Fibroblast of villous mesenchyme (primary cell): ENCODE results near the gene TMEM63A. TPM values are rescaled to one million over a fixed set of nuclear protein-coding genes. Genes with fewer than 3 reads are reported as not detected.
"Not testable (repeated sequence)": the region's sequence is repeated elsewhere in the genome, so short reads cannot be mapped to it uniquely, and the experiment has no call there.

Experiments used
- DNase-seq: peaks from one replicate; pipeline ENCODE4 v3.0.0-alpha.2; 2010; ENCODE audit warnings: low read depth
- H3K4me3 ChIP-seq: 2 replicates; pipeline ENCODE4 v1.5.1; 2011; ENCODE audit warnings: low read depth, mild to moderate bottlenecking, low read length
- total RNA-seq: library from RNA; depleted of rRNA; stranded (reverse); fragments of >200 nt; gene quantifications from 2 replicates; pipeline ENCODE4 v1.2.3, GENCODE V29; 2012
- TF ChIP-seq, protein P1 (sequence below): IDR thresholded peaks from 2 replicates; pipeline ENCODE4 v1.5.1; 2012; ENCODE audit warnings: low read depth, mild to moderate bottlenecking, low read length; ENCODE audit not compliant: insufficient read depth

The TMEM63A gene
- total RNA-seq, 1 donor: 26.3 TPM

DNA sequence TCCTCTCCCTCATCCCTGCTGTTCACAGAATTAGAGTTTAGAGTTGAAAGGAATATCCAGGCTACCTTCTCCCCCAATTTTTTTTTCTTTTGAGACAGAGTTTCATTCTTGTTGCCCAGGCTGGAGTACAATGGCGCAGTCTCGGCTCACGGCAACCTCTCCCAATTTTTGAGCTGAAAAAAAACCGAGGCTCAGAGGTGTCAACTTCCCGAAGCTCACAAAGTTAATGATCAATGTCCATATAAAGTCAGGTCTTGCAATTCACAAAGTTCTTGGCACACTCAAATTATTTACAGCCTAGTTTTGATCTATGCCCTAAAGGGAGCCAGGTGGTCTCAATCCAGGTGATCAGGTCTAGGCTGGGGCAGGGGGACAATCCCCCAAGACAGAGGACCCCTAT, 7.6 kb upstream of the TMEM63A start:
- DNase-seq: no peak
- TF ChIP-seq, protein P1, sequence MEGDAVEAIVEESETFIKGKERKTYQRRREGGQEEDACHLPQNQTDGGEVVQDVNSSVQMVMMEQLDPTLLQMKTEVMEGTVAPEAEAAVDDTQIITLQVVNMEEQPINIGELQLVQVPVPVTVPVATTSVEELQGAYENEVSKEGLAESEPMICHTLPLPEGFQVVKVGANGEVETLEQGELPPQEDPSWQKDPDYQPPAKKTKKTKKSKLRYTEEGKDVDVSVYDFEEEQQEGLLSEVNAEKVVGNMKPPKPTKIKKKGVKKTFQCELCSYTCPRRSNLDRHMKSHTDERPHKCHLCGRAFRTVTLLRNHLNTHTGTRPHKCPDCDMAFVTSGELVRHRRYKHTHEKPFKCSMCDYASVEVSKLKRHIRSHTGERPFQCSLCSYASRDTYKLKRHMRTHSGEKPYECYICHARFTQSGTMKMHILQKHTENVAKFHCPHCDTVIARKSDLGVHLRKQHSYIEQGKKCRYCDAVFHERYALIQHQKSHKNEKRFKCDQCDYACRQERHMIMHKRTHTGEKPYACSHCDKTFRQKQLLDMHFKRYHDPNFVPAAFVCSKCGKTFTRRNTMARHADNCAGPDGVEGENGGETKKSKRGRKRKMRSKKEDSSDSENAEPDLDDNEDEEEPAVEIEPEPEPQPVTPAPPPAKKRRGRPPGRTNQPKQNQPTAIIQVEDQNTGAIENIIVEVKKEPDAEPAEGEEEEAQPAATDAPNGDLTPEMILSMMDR: no peak
- no peak overlapping the region for H3K4me3 ChIP-seq

DNA sequence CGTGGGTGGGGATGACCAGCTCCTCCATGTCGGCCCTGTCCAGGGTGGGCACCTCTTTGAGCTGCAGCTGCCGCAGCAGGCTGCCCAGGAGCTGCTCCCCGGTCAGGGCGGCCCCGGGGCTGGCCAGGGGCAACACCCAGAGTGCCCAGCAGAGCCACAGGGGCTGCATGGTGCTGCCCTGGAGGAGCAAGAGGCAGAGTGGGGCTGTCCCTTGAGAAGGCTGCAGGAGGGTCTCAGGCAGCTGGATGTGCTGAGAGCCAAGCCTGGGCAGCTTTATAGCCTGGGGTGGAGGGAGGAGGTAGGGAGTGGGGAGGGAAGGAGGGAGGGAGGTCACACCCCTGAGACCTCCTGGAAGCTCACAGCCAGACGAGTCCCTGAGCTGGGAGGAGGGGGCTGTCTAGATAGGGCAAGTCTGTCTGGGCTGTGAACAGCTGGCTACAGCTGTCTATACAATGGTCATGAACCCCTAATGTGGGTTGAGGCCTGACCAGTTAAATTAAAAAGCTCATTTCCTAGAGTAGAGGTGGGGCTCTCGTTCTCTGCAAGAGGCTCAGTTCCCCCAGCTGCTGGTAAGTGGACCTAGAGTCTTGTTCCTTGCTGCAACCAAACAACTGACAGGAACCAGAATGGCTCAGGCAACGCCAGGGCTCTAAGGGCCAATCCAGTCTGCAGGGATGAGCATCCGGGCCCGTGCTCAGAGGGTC, 6.9 kb upstream of the TMEM63A start, which contains the start of gene LEFTY1:
TSS of gene LEFTY1 (minus strand) at position 249 of the 704 bp plus-strand sequence. CDS start at position 169, 80 bp downstream.
- TF ChIP-seq, protein P1: no peak
- DNase-seq: peak; percentile 67
- no peak within 1 kb of the TSS for H3K4me3 ChIP-seq

DNA sequence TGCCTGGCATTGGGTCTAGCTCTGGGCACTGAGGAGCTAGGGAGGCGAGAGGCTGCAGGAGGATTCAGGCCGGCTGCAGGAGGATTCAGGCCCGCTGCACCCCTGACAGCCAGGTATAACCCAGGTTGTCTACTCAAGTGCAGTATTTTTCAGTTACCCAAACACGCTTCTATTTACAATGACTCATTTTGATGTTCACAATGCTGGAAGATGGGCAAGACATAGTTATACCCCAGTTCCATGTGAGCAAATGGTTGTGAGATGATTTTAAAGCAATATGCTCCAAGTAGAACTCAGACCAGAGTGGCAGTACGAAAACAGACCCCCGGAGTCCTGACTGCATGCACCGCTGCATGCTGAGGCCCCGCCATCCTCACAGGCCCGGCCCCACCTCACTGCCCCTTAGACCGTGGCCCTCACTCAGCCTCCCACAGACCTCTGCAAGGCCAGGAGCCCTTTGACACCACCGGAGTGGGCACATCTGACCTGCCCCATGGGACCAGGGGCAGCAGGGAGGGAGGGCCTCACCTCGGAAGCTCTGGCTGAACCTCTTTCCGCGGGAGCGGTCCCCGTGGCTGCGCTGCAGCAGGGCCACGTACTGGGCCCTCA, 6.2 kb upstream of the TMEM63A start:
- TF ChIP-seq, protein P1: no peak
- no peak overlapping the region for H3K4me3 ChIP-seq
- DNase-seq: no peak

DNA sequence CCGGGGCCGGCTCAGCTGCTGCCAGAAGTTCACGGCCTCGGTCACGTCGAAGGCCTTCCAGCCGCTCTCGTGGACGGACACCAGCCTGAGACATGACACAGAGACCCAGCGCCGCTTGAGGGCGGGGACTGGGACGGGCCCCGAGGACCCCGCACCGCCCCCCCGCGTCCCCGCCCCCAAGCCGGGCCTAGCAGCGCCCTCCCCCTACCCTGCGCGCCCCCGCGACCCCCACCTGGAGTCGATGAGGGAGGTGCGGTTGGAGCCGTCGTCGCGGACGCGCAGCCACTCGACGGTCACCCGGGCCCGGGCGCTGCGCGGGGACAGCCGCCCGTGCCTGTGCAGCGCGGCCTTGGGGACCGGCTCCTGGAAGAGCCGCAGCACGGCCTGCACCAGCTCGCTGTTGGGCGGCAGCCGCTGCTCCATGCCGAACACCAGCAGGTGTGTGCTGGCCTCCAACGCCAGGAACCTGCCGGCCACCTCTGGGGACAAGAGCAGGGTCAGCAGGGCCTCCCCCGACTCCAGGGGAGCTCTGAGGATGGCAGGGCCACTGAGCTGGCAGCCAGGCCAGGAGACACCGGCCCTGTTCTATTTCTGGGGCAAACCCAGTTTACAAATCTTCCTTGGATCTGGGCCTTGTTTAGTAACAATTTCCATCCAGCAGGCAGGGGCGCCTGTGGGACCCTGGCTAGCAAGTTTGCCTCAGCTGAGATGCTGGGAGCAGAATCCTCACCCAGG, 5.5 kb upstream of the TMEM63A start:
- H3K4me3 ChIP-seq, DNase-seq: not testable (repeated sequence)

DNA sequence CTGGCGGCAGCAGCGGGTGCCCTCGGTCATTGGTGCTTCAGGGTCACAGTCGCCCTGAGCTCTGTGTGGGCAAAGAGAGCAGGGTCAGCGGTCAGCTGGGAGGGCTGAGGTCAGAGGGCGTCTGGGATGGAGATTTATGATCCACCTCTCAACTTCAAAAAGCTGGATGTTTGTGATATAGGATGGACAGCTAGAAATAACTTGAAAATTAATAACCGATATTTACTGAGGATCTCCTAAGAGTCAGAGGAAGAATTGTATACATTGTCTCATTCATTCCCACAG, 4.8 kb upstream of the TMEM63A start:
- H3K4me3 ChIP-seq: no peak overlapping the region
- TF ChIP-seq, protein P1: no peak
- DNase-seq: no peak

DNA sequence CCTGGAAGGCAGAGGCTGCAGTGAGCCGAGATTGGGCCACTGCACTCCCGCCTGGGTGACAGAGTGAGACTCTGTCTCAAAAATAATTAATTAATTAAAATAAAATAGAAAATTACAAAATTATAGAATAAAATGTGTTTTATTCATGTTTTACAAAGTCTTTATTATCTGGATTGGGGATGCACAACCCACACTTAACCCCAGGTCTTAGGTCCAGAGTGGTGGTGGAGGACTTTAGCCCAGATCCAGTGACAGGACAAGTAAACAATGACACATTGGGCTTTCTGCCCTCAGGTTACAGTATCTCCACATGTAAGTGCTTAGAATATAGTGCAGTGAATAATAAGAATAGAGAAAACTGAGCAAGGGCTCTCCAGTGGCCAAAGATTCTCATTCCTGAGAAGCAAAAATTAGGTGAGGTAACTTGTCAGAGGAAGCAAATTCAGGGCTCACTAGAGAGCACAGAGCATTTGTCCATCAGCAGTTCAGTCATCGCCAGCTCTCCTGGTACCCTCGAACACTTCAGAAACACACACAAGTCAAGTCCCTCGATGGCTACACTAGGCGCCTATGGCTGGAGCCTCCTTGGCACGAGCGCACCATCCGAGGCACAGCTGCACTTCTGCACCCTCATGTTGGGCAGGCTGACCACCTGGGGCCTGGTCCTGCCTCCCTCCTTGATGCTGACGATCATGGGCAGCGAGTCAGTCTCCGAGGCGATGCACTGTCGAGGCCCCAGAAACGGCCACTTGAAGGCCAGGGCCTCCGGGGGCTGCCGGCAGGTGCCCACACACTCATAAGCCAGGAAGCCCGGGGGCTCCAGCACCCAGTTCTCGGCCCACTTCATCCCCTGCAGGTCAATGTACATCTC, 4.2 kb upstream of the TMEM63A start:
- TF ChIP-seq, protein P1: no peak
- no peak for DNase-seq
- H3K4me3 ChIP-seq: no peak overlapping the region
